ENCODE data around the gene KCNE1.
"Not testable (repeated sequence)": the region's sequence is repeated elsewhere in the genome, so short reads cannot be mapped to it uniquely, and the experiment has no call there.

DNA sequence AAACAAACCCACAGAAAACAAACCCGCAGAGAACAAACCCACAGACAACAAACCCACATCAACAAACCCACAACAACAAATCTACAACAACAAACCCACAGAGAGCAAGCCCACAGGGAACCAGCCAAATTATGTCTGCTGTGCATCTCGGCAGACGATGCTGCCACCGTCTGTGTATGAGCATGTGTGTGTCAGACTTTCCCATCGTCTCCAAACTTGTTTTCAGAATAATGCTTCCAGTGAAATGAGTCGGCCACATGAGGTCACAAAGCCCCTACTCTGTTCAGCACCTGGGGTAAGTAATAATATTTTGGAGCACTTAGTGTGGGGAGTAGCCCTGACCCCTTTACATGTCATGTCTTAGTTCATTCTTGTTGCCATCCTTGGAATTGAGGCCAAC is 105.9 kb downstream of the KCNE1 start:
- TF ChIP-seq EZH2 (IDR thresholded peaks at IDR 0.05; ENCODE audit: borderline replicate concordance, low read depth, low read length, poor library complexity, severe bottlenecking); CTCF (conservative IDR thresholded peaks at IDR 0.05; ENCODE audit: low read depth, low read length): not testable (repeated sequence)
